ENCODE results near the gene ATP4B.
"Not testable (repeated sequence)": the region's sequence is repeated elsewhere in the genome, so short reads cannot be mapped to it uniquely, and the experiment has no call there.

Gene ATP4B

DNA sequence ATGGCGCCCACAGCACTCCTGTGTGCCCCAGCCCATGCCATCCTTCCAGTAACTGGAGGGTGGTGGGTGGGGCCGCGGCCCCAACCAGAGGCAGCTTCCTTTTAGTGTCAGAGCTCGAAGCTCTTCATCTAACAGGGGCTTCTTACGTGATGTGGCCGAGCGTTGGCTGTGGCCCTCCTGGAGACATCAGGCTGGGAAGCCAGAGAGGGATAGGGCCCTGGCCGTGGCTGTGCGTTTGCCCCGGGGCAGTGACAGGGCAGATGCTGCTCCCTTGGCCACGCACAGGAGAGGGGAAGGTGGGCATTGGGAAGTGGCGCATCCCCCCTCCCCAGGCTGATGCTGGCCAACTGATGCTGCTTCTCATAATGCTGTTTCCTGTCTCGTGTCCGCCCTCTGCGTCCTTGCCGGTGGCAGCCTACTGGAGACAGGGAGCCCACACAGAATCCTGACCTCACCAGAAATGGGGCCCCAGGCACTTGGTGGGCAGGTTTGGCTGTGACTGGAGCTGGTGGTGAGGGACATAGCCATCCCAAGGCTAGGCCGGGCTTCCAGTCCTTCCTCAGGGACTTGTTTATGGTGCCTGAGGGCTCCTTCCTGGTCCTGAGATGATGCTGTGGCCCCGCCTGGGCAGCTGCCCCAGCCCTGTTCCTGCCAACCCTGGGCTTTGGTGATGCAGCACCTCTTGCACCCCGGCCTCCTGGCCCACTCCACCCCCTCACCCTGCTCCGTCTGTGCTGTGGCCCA lies 34.3 kb downstream of the ATP4B start:
- Histone ChIP-seq H3K4me3 (no peak overlapping the region), H3K27ac (no peak overlapping the region)
- TF ChIP-seq, protein P1, sequence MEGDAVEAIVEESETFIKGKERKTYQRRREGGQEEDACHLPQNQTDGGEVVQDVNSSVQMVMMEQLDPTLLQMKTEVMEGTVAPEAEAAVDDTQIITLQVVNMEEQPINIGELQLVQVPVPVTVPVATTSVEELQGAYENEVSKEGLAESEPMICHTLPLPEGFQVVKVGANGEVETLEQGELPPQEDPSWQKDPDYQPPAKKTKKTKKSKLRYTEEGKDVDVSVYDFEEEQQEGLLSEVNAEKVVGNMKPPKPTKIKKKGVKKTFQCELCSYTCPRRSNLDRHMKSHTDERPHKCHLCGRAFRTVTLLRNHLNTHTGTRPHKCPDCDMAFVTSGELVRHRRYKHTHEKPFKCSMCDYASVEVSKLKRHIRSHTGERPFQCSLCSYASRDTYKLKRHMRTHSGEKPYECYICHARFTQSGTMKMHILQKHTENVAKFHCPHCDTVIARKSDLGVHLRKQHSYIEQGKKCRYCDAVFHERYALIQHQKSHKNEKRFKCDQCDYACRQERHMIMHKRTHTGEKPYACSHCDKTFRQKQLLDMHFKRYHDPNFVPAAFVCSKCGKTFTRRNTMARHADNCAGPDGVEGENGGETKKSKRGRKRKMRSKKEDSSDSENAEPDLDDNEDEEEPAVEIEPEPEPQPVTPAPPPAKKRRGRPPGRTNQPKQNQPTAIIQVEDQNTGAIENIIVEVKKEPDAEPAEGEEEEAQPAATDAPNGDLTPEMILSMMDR (IDR thresholded peaks at IDR 0.05) = no peak
- no peak for DNase-seq (ENCODE audit: low spot score)

DNA sequence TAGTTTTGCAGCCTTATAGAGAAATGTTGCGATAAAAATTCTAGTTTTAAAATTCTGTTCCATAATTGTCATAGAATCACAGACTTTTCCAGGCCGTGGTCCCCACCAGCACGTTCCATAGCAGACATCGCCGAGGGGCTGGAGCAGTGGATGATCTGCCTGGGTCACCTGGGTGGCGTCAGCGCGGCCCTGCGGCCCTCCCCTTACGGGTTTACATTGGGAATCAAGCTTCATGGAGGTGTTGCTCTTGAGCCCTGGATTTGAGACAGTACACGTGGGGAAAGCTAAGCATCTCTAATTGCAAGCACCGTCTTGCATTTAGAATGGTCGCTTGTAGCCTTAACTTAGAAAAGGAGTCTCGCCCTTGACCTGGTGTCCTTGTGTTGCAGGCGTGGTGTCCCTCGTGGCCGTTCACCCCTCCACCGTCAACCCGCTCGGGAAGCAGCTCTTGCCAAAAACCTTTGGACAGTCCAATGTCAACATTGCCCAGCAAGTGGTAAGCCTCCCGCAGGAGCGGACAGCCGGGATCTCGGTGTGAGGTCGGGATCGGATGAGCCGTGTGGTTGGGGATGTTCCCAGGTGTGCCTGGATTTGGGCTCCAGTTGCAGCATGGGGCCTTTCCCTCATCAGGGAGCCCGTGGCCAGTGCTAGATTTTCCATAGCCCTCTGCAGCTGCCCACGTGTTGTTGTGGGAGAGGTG lies 35.1 kb downstream of the ATP4B start:
- Histone ChIP-seq H3K4me3 (no peak overlapping the region), H3K27ac (no peak overlapping the region)
- TF ChIP-seq, protein P1 (IDR thresholded peaks at IDR 0.05) = no peak
- DNase-seq (ENCODE audit: low spot score) = no peak

DNA sequence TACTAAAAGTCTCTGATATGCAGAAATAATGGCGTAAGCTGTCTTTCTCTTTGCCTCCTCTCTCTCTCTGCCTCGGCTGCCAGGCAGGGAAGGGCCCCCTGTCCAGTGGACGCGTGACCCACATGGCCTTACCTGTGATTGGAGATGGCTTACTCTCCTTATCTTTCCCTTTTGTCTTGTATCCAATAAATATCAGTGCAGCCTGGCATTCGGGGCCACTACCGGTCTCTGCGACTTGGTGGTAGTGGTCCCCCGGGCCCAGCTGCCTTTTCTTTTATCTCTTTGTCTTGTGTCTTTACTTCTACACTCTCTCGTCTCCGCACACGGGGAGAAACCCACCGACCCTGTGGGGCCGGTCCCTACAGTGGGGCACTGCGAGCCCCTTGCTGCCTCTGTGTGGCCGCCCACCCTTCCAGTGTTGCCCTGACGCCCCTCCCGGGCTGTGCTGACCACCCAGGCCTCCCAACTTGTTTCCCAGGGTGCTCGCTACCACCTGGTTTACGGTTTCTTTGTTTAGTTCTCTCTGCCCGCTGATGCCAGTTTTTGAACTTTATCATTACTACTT lies 35.9 kb downstream of the ATP4B start:
- not testable (repeated sequence) for H3K27ac ChIP-seq; H3K4me3 ChIP-seq; DNase-seq (ENCODE audit: low spot score)

DNA sequence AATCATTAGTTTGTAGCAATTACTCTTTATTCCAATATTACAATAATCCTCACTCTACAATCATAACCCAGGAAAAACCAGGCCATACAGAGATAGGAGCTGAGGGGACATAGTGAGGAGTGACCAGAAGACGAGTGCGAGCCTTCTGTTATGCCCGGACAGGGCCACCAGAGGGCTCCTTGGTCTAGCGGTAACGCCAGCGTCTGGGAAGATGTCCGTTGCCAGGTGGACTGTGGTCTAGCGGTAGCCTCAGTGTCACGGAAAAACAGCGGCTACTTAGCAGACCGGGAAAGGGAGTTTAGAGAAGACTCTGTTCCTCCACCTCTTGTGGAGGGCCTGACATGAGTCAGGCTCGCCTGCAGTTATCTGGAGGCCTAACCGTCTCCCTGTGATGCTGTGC lies 36.5 kb downstream of the ATP4B start:
- H3K4me3 ChIP-seq; H3K27ac ChIP-seq; DNase-seq (ENCODE audit: low spot score): not testable (repeated sequence)
- TF ChIP-seq, protein P1 (IDR thresholded peaks at IDR 0.05) = peak; percentile 34

DNA sequence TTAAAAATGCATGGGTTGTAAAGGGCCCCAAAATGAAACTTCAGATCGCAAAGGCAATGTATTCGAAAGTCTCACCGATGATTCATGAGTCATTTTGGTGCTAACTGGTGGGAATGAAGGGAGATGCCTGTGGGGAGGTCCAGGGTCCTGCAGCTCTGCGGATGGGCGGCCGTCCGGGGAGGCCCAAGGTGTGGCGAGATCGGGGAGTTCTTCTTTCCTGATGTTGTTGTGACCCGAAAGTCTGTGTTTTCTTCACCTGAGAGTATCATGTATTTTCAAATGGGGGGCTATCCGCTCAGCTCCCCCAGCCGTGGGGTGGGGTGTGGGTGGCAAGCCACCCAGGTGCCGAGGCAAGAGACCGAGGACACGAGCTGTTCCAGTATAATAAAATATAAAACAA lies 37.0 kb downstream of the ATP4B start:
- TF ChIP-seq, protein P1 (IDR thresholded peaks at IDR 0.05) = no peak
- no peak overlapping the region for H3K4me3 ChIP-seq
- no peak for DNase-seq (ENCODE audit: low spot score)
- no peak overlapping the region for H3K27ac ChIP-seq

DNA sequence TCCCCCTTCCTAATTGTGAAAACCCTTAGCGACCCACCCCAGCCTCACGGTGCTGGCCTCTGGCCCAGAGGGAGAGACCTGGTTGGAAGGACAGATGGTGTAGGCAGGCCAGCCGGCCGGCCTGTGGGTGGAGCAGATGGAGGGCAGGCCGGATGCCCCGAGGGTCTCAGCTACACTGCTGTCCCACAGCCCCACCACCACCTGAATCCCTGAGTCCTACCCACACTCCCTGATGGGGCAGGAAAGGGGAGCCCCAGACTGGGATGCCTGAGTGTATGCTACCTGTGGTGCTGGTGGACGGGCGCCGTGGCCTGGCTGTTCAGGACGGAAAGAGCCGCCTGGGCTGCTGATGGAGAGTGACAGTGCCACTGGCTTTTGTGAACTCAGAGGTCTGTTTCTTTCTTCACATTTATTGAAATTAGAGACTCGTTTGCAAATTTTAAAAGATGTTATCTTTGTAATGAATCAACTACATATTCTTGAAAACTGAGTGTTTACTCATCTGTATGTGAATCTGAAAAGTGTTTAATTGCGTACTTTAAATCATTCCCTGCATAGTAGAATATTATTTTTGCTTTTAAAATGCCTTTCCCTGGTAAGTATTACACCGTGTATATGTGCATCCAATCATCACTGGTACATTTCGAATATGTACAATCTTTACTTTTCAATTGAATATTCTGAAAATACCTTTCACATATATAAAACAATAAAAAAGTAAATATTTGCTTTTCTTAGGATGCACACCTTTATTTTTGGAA lies 37.8 kb downstream of the ATP4B start:
- TF ChIP-seq, protein P1 (IDR thresholded peaks at IDR 0.05) = no peak
- Histone ChIP-seq H3K27ac (no peak overlapping the region), H3K4me3 (no peak overlapping the region)
- DNase-seq (ENCODE audit: low spot score) = no peak

DNA sequence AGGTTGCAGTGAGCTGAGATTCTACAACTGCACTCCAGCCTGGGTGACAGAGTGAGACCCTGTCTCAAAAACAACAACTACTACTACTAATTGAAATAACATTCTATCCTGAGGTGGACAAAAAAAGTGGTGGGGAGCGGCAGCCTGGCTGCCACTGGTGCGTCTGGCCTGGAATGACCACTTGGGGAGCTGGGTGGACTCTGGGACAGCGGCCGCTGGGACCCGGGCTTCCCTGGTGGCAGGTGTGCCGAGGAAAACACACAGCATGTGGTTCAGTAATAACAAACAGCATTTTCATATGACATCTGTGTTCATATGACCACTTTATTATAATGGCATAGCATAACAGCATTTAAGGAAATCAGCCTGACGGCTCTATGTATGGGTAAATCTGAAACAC lies 39.5 kb downstream of the ATP4B start:
- no peak overlapping the region for H3K27ac ChIP-seq
- no peak overlapping the region for H3K4me3 ChIP-seq
- DNase-seq (ENCODE audit: low spot score) = no peak
- TF ChIP-seq, protein P1 (IDR thresholded peaks at IDR 0.05) = no peak

Measured in coronary artery (tissue), 2 donors.